Stimulated activated CD4-positive, alpha-beta T cell treated with anti-CD3 and anti-CD28 coated beads, Interleukin-1b, Interleukin-23, amount 100 ng/mL, for 1 hour (primary cell): ENCODE data around the gene FCHSD2.
"Not testable (repeated sequence)": the region's sequence is repeated elsewhere in the genome, so short reads cannot be mapped to it uniquely, and the experiment has no call there.

Source experiments
- DNase-seq, 2 donors: peaks; one replicate each; pipeline ENCODE4 v3.0.0-alpha.2; 2020; ENCODE audit warnings: low read depth in 2 of 2

FCHSD2 gene

GRCh38 chr11:72821221-72821919 is 320.7 kb downstream of the FCHSD2 start:
- DNase-seq, result no peak

GRCh38 chr11:72820439-72821139 is 321.5 kb downstream of the FCHSD2 start:
- no peak for DNase-seq

GRCh38 chr11:72818971-72819370 is 323.1 kb downstream of the FCHSD2 start:
- no peak for DNase-seq

- DNase-seq, result no peak
These were observed 324.2 kb downstream of the FCHSD2 start for GRCh38 chr11:72817966-72818365.

- DNase-seq, result no peak
These were observed 325.6 kb downstream of the FCHSD2 start for GRCh38 chr11:72816404-72816990.

GRCh38 chr11:72815110-72815618 is 327.0 kb downstream of the FCHSD2 start:
- no peak for DNase-seq

GRCh38 chr11:72814286-72815109 is 327.6 kb downstream of the FCHSD2 start, which contains the start of gene ATG16L2:
ATG16L2 (plus strand) TSS chr11:72814411; CDS start chr11:72814446, 35 bp downstream.
- peak; percentile 70 to 83 for DNase-seq

- no peak for DNase-seq
These were observed 328.3 kb downstream of the FCHSD2 start for GRCh38 chr11:72813740-72814285.

GRCh38 chr11:72812967-72813739 is 329.0 kb downstream of the FCHSD2 start:
- peak in 1 of 2 donors; percentile 42 for DNase-seq

- DNase-seq, result no peak
These were observed 329.5 kb downstream of the FCHSD2 start for GRCh38 chr11:72812604-72812966.

GRCh38 chr11:72811686-72812085 is 330.4 kb downstream of the FCHSD2 start:
- DNase-seq, result not testable (repeated sequence)

- no peak for DNase-seq
These were observed 333.8 kb downstream of the FCHSD2 start for GRCh38 chr11:72808331-72808798.

GRCh38 chr11:72807792-72808191 is 334.3 kb downstream of the FCHSD2 start:
- no peak for DNase-seq

- DNase-seq, result no peak
These were observed 335.0 kb downstream of the FCHSD2 start for GRCh38 chr11:72807021-72807693.

- not testable (repeated sequence) for DNase-seq
These were observed 335.7 kb downstream of the FCHSD2 start for GRCh38 chr11:72806378-72806777.

- DNase-seq, result no peak
These were observed 336.9 kb downstream of the FCHSD2 start for GRCh38 chr11:72805216-72805615.

GRCh38 chr11:72802822-72803221 is 339.3 kb downstream of the FCHSD2 start:
- no peak for DNase-seq

GRCh38 chr11:72799441-72799840 is 342.7 kb downstream of the FCHSD2 start:
- DNase-seq, result no peak

- no peak for DNase-seq
These were observed 343.8 kb downstream of the FCHSD2 start for GRCh38 chr11:72798361-72798760.
